IMR-90 (cell line): Measurements from ENCODE around the gene FAM219A. TPM values are rescaled to one million over a fixed set of nuclear protein-coding genes. Genes with fewer than 3 reads are reported as not detected.
A peak's percentile ranks its signal among the peaks of the same experiment; 100 is the strongest.

Source experiments
- ATAC-seq: fragments of 200-7000 bp; cut with Tn5 transposase; 2 replicates; pipeline ENCODE4 v1.9.1; 2020; ENCODE audit warnings: low read depth, mild to moderate bottlenecking, moderate library complexity
- BruUV-seq: library from RNA; stranded (reverse); fragments of 400-500 nt; replicated peaks from 2 replicates; lab custom pipeline; 2021; lab: Mats Ljungman, UMichigan
- CTCF ChIA-PET: fragments of 300-600 bp; formaldehyde crosslinking; extraction: SDS; loops from one replicate; lab custom pipeline; 2021; ENCODE audit warnings: antibody characterized with exemption; lab: Yijun Ruan, JAX
- POLR2A ChIA-PET: fragments of 300-600 bp; sonication (Branson Sonifier 250); formaldehyde crosslinking; loops from one replicate; lab custom pipeline; 2022; ENCODE audit warnings: antibody characterized with exemption; ENCODE audit not compliant: unreplicated experiment; lab: Charles Lee
- DNase-seq: peaks from one replicate; pipeline ENCODE4 v3.0.0; 2013
- H2AFZ ChIP-seq: replicated peaks from 2 replicates; pipeline ENCODE3; 2013; ENCODE audit warnings: low read length, mild to moderate bottlenecking; ENCODE audit not compliant: poor library complexity
- H2AK5ac ChIP-seq: 2 replicates; pipeline ENCODE4 v1.6.1; 2013; ENCODE audit warnings: low read depth, low read length, inconsistent platforms
- H2AK9ac ChIP-seq: replicated peaks from 2 replicates; pipeline ENCODE3; 2013; ENCODE audit warnings: mild to moderate bottlenecking, low read depth, low read length, moderate library complexity; ENCODE audit not compliant: poor library complexity
- H2BK120ac ChIP-seq: 2 replicates; pipeline ENCODE4 v1.6.1; 2013; ENCODE audit warnings: low read depth, low read length, inconsistent platforms
- H2BK15ac ChIP-seq: 3 replicates; pipeline ENCODE4 v1.6.1; 2013; ENCODE audit warnings: low read depth, low read length, inconsistent platforms
- H2BK20ac ChIP-seq: 2 replicates; pipeline ENCODE4 v1.6.1; 2013; ENCODE audit warnings: low read depth, mild to moderate bottlenecking, inconsistent platforms, low read length, moderate library complexity
- H2BK5ac ChIP-seq: 2 replicates; pipeline ENCODE4 v1.6.1; 2013; ENCODE audit warnings: mild to moderate bottlenecking, low read depth, low read length, inconsistent platforms; ENCODE audit not compliant: poor library complexity, severe bottlenecking
- H3K14ac ChIP-seq: replicated peaks from 2 replicates; pipeline ENCODE4 v1.6.1; 2013; ENCODE audit warnings: low read depth, low read length, inconsistent platforms
- H3K18ac ChIP-seq: 2 replicates; pipeline ENCODE4 v1.6.1; 2013; ENCODE audit warnings: low read depth, low read length, control low read depth
- H3K23ac ChIP-seq: 2 replicates; pipeline ENCODE4 v1.6.1; 2013; ENCODE audit warnings: low read depth, low read length, inconsistent platforms
- H3K27ac ChIP-seq: 2 replicates; pipeline ENCODE4 v1.5.1; 2013; ENCODE audit warnings: mild to moderate bottlenecking, control low read depth, low read length; ENCODE audit not compliant: insufficient read depth
- H3K27me3 ChIP-seq: 2 replicates; pipeline ENCODE4 v1.6.1; 2013; ENCODE audit warnings: low read length; ENCODE audit not compliant: control insufficient read depth, insufficient read depth
- H3K36me3 ChIP-seq: 2 replicates; pipeline ENCODE4 v1.6.1; 2013; ENCODE audit warnings: low read length, mixed read lengths; ENCODE audit not compliant: control insufficient read depth, insufficient read depth
- H3K4ac ChIP-seq: 2 replicates; pipeline ENCODE4 v1.6.1; 2013; ENCODE audit warnings: low read depth, low read length, inconsistent platforms
- H3K4me1 ChIP-seq: 2 replicates; pipeline ENCODE4 v1.6.1; 2013; ENCODE audit warnings: low read length, mixed read lengths; ENCODE audit not compliant: control insufficient read depth, insufficient read depth
- H3K4me2 ChIP-seq: 2 replicates; pipeline ENCODE4 v1.6.1; 2013; ENCODE audit warnings: low read depth, mild to moderate bottlenecking, control low read depth, low read length, moderate library complexity
- H3K4me3 ChIP-seq: 2 replicates; pipeline ENCODE4 v1.5.1; 2013; ENCODE audit warnings: low read depth, mild to moderate bottlenecking, control low read depth, low read length, moderate library complexity; ENCODE audit not compliant: insufficient read depth
- H3K56ac ChIP-seq: 2 replicates; pipeline ENCODE4 v1.6.1; 2013; ENCODE audit warnings: low read length, inconsistent platforms; ENCODE audit not compliant: insufficient read depth; ENCODE audit errors: extremely low read depth
- H3K79me1 ChIP-seq, 2 experiments: 2 replicates each; pipeline ENCODE4 v1.6.1; 2013; ENCODE audit warnings: low read length in 2 of 2, inconsistent platforms in 1 of 2, low read depth in 1 of 2
- H3K9ac ChIP-seq: 2 replicates; pipeline ENCODE4 v1.6.1; 2013; ENCODE audit warnings: low read depth, low read length, control low read depth
- H3K9me1 ChIP-seq: 2 replicates; pipeline ENCODE4 v1.6.1; 2013; ENCODE audit warnings: low read length, inconsistent platforms; ENCODE audit not compliant: insufficient read depth
- H3K9me3 ChIP-seq: 2 replicates; pipeline ENCODE4 v1.6.1; 2013; ENCODE audit warnings: low read length; ENCODE audit not compliant: control insufficient read depth, insufficient read depth
- H4K20me1 ChIP-seq: 2 replicates; pipeline ENCODE4 v1.6.1; 2013; ENCODE audit warnings: low read length, inconsistent platforms; ENCODE audit not compliant: insufficient read depth
- H4K5ac ChIP-seq: 2 replicates; pipeline ENCODE4 v1.6.1; 2013; ENCODE audit warnings: mild to moderate bottlenecking, low read depth, low read length, control low read depth
- H4K8ac ChIP-seq, 2 experiments: 2 replicates each; pipeline ENCODE4 v1.6.1; 2013; ENCODE audit warnings: low read depth in 2 of 2, low read length in 2 of 2, control low read depth in 1 of 2, inconsistent platforms in 1 of 2
- H4K91ac ChIP-seq: 2 replicates; pipeline ENCODE4 v1.6.1; 2013; ENCODE audit warnings: low read depth, low read length, inconsistent platforms; ENCODE audit not compliant: insufficient read depth
- MAZ ChIP-seq: IDR thresholded peaks from 2 replicates; pipeline ENCODE4 v1.6.1; 2012; ENCODE audit warnings: low read depth, mild to moderate bottlenecking, low read length, improper control_type of control experiment, moderate library complexity, borderline replicate concordance
- USF2 ChIP-seq: fragments of 150-350 bp; IDR thresholded peaks from 2 replicates; pipeline ENCODE4 v1.6.1; 2017; ENCODE audit warnings: mild to moderate bottlenecking, antibody characterized with exemption, low read length, low read depth
- WGBS, 2 experiments: methylation state at CpG; one replicate each; pipeline versions ENCODE4 v1.1.5 to v1.1.7; 2013; ENCODE audit warnings: missing lambda C conversion rate in 2 of 2; ENCODE audit not compliant: insufficient read length in 1 of 2; ENCODE audit errors: extremely low coverage in 2 of 2; 5-methylcytosine and 5-hydroxymethylcytosine counted together
- dilution Hi-C: fragments of 300-500 bp; cut with HindIII; formaldehyde crosslinking; loops from one replicate; pipeline ENCODE4 v1.14.3; 2018; ENCODE audit warnings: low sequenced_read_pairs; ENCODE audit not compliant: unreplicated experiment
- in situ Hi-C: fragments of 300-500 bp; cut with MboI; formaldehyde crosslinking; loops from 3 replicates; pipeline ENCODE4 v1.14.3; 2019; ENCODE audit warnings: low sequenced_read_pairs, inconsistent platforms, mixed read lengths
- intact Hi-C: fragments of 100-400 bp; cut with micrococcal nuclease; formaldehyde crosslinking; loops from 2 replicates; pipeline ENCODE4 v1.10.0; 2022
- polyA plus RNA-seq, 3 experiments: library from polyadenylated mRNA; depleted of rRNA; stranded (reverse); fragments of >200 nt; gene quantifications; 2 replicates each; pipeline ENCODE4 v1.2.3, GENCODE V29; 2012; ENCODE audit warnings: low replicate concordance in 1 of 3
- total RNA-seq: library from RNA; depleted of rRNA; stranded (reverse); fragments of >200 nt; gene quantifications from 2 replicates; pipeline ENCODE4 v1.2.3, GENCODE V29; 2012

Gene FAM219A
- total and polyA plus RNA-seq, 2 of the 4 experiments (the other 2 are of a cell fraction), result 4.8 to 20.8 TPM

- Histone ChIP-seq H2AK9ac (peak overlapping the region; percentile 93), H2BK5ac (no peak overlapping the region), H3K36me3 (no peaks in the 10 kb centered on the region), H2BK20ac (no peak overlapping the region), H2BK15ac (no peak overlapping the region), H3K9ac (peak overlapping the region; percentile 59), H3K18ac (peak overlapping the region; percentile 16; the same call in 1 of the 2 replicates), H3K56ac (no peak overlapping the region), H3K79me1 (no peaks in the 10 kb centered on the region), H2AK5ac (peak overlapping the region; percentile 55), H3K4me2 (peak overlapping the region; percentile 92), H3K9me3 (no peaks in the 10 kb centered on the region), H3K4ac (peak overlapping the region; percentile 63), H2BK120ac (no peak overlapping the region), H3K9me1 (peaks cover 8% of the 10 kb centered on the region; the same call in 1 of the 2 replicates), H3K4me1 (peaks cover 8% of the 10 kb centered on the region), H3K23ac (peak overlapping the region; percentile 70; the same call in 1 of the 2 replicates), H4K8ac (peak overlapping the region; percentile 82 to 83), H2AFZ (peak overlapping the region; percentile 99), H4K91ac (peak overlapping the region; percentile 32), H3K4me3 (peak overlapping the region; percentile 58), H3K27me3 (peaks cover 2% of the 10 kb centered on the region; the same call in 1 of the 2 replicates), H4K5ac (peak overlapping the region; percentile 79), H4K20me1 (no peaks in the 10 kb centered on the region; the same call in 1 of the 2 replicates), H3K27ac (peak overlapping the region; percentile 6; the same call in 1 of the 2 replicates), H3K14ac (peak overlapping the region; percentile 80)
- in situ Hi-C loops (no loop called here), intact Hi-C loops (no loop called here), dilution Hi-C loops (no loop called here)
- ATAC-seq (peak; percentile 76), DNase-seq (peak; percentile 62)
- POLR2A ChIA-PET, result no interaction called here
- 4% methylated on average over 41 of the region's 59 CpGs; no CpG with 5 or more reads in 1 of the 2 experiments for whole genome bisulfite sequencing, 2 experiments
- CTCF ChIA-PET, result interaction anchor here (1.3 kb wide), 1 partner anchor 48 kb away, joined by 3 read pairs; no protein-coding TSS in a partner anchor
- BruUV-seq, result no TSS peak
- no peak for TF ChIP-seq USF2
- TF ChIP-seq MAZ, result peak; percentile 22; the same call in 1 of the 2 replicates
Observed at GRCh38 chr9:34380511-34381315, 77.7 kb downstream of the FAM219A start.
